Measurements from ENCODE around the gene TC2N. TPM values are rescaled to one million over a fixed set of nuclear protein-coding genes. Genes with fewer than 3 reads are reported as not detected.
A peak's percentile ranks its signal among the peaks of the same experiment; 100 is the strongest.

Gene TC2N
- polyA plus RNA-seq, 3 donors = 12.1 to 68.2 (median 33.3) TPM

GRCh38 chr14:91891721-91892220, 24.4 kb upstream of the TC2N start:
- no peak overlapping the region for H3K27ac ChIP-seq (ENCODE audit: low read depth, low read length)
- 71 to 76% (median 71%) methylated on average over 3 of the region's 3 CpGs for WGBS, 3 donors

GRCh38 chr14:91891101-91891500, 23.8 kb upstream of the TC2N start:
- WGBS, 3 donors = 94 to 96% (median 95%) methylated on average over 5 of the region's 5 CpGs

GRCh38 chr14:91890291-91890749, 23.0 kb upstream of the TC2N start:
- no peak overlapping the region for H3K27ac ChIP-seq (ENCODE audit: low read depth, low read length)
- 30 to 37% (median 34%) methylated on average over 5 of the region's 5 CpGs for WGBS, 3 donors

More at GRCh38 chr14:91891101-91891500, 23.8 kb upstream of the TC2N start:
- H3K27ac ChIP-seq (ENCODE audit: low read depth, low read length) = no peak overlapping the region

GRCh38 chr14:91889477-91890211, 22.3 kb upstream of the TC2N start:
- 20 to 59% (median 45%) methylated on average over 13 of the region's 13 CpGs for WGBS, 3 donors
- H3K27ac ChIP-seq (ENCODE audit: low read depth, low read length) = peak overlapping the region; percentile 31

- 76 to 87% (median 79%) methylated on average over 10 of the region's 10 CpGs for WGBS, 3 donors
- no peak overlapping the region for H3K27ac ChIP-seq (ENCODE audit: low read depth, low read length)
Measured at GRCh38 chr14:91888641-91889476, 21.5 kb upstream of the TC2N start.

GRCh38 chr14:91886961-91887360, 19.6 kb upstream of the TC2N start:
- WGBS, 3 donors = 93 to 97% (median 96%) methylated on average over 8 of the region's 8 CpGs
- H3K27ac ChIP-seq (ENCODE audit: low read depth, low read length) = no peak overlapping the region

- 58 to 82% (median 59%) methylated on average over 4 of the region's 4 CpGs for WGBS, 3 donors
- H3K27ac ChIP-seq (ENCODE audit: low read depth, low read length) = no peak overlapping the region
Measured at GRCh38 chr14:91885839-91886238, 18.5 kb upstream of the TC2N start.

GRCh38 chr14:91885113-91885712, 17.9 kb upstream of the TC2N start:
- WGBS, 3 donors = 68 to 88% (median 77%) methylated on average over 4 of the region's 4 CpGs
- H3K27ac ChIP-seq (ENCODE audit: low read depth, low read length) = no peak overlapping the region

GRCh38 chr14:91884664-91885063, 17.3 kb upstream of the TC2N start:
- 54 to 72% (median 67%) methylated on average over 6 of the region's 6 CpGs for WGBS, 3 donors
- H3K27ac ChIP-seq (ENCODE audit: low read depth, low read length) = peak overlapping the region; percentile 11

GRCh38 chr14:91883753-91884152, 16.4 kb upstream of the TC2N start:
- WGBS, 3 donors = 66 to 90% (median 68%) methylated on average over 9 of the region's 9 CpGs
- no peak overlapping the region for H3K27ac ChIP-seq (ENCODE audit: low read depth, low read length)

- no peak overlapping the region for H3K27ac ChIP-seq (ENCODE audit: low read depth, low read length)
- WGBS, 3 donors = 74 to 83% (median 75%) methylated on average over 4 of the region's 4 CpGs
Measured at GRCh38 chr14:91882776-91883175, 15.4 kb upstream of the TC2N start.

GRCh38 chr14:91882369-91882768, 15.0 kb upstream of the TC2N start:
- H3K27ac ChIP-seq (ENCODE audit: low read depth, low read length) = no peak overlapping the region
- WGBS, 3 donors = 66 to 73% (median 71%) methylated on average over 5 of the region's 5 CpGs

- H3K27ac ChIP-seq (ENCODE audit: low read depth, low read length) = no peak overlapping the region
- 62 to 83% (median 75%) methylated on average over 6 of the region's 6 CpGs for WGBS, 3 donors
Measured at GRCh38 chr14:91879196-91879595, 11.9 kb upstream of the TC2N start.

GRCh38 chr14:91878274-91878673, 10.9 kb upstream of the TC2N start:
- H3K27ac ChIP-seq (ENCODE audit: low read depth, low read length) = no peak overlapping the region
- WGBS, 3 donors = 98% methylated on average over 5 of the region's 5 CpGs

GRCh38 chr14:91877376-91877915, 10.1 kb upstream of the TC2N start:
- 66 to 83% (median 73%) methylated on average over 13 of the region's 13 CpGs for WGBS, 3 donors
- no peak overlapping the region for H3K27ac ChIP-seq (ENCODE audit: low read depth, low read length)

- 74 to 96% (median 93%) methylated on average over 6 of the region's 6 CpGs for WGBS, 3 donors
- H3K27ac ChIP-seq (ENCODE audit: low read depth, low read length) = no peak overlapping the region
Measured at GRCh38 chr14:91876492-91876891, 9.2 kb upstream of the TC2N start.

GRCh38 chr14:91875525-91876286, 8.4 kb upstream of the TC2N start:
- no peak overlapping the region for H3K27ac ChIP-seq (ENCODE audit: low read depth, low read length)
- 38 to 87% (median 80%) methylated on average over 9 of the region's 9 CpGs for WGBS, 3 donors

Data from adipose tissue (tissue), 3 donors.